ENCODE data around the gene EMD.

The EMD gene

DNA sequence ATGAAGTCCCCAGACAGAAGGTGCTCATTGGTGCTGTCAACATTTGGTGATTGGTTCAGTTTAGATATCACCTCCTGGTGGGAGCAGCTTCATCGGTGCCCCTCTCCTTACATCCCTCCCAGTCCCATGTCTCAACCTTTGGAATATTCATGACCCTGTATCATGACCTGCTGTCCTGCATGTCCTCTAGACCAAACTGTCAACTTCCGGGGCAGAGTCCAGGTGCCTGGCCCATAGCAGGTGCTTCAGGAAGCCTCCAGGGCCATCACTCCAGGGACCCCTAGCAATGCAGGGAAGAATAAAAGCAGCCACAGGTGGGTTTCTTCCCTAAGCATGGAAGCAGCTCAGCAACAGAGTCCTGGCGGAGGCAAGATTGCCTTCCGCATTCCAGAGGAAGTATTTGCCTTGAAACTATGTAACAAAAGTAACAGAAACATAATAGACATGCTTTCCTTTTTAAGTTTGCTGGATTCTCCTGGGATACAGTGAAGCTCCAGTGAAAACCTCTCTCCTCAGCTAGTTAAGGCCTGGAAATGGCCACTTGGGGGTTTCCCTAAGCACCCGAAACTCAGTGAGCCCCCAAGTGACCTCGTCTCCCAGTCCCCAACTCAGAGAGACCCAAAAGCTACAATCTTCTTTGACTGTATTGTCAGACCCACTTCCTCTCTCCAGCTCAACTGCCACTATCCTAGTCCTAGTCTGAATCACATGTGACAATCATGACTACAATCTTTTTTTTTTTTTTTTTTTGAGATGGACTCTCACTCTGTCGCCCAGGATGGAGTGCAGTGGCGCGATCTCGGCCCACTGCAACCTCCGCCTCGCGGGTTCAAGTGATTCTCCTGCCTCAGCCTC, 48.0 kb downstream of the EMD start:
- no peak for DNase-seq

- peak; percentile 93 for DNase-seq
Observed at GRCh38 chrX:154428176-154429171, 49.4 kb downstream of the EMD start, which contains the start of gene ATP6AP1. ATP6AP1 (plus strand) TSS chrX:154428677; CDS start chrX:154428693, 16 bp downstream.

- no peak for DNase-seq
Observed at GRCh38 chrX:154429711-154430110, 50.6 kb downstream of the EMD start.

- no peak for DNase-seq
Observed at GRCh38 chrX:154430479-154430878, 51.4 kb downstream of the EMD start.

- DNase-seq, result no peak
Observed at GRCh38 chrX:154430916-154431315, 51.8 kb downstream of the EMD start.

Measured in NCI-H2107 (cell line).